Esophagus muscularis mucosa (tissue), 4 donors: Measurements from ENCODE around the gene SLC25A29. TPM values are rescaled to one million over a fixed set of nuclear protein-coding genes. Genes with fewer than 3 reads are reported as not detected.

ENCODE experiments used
- DNase-seq: peaks from one replicate; pipeline ENCODE4 v3.0.0-alpha.2; 2017; ENCODE audit errors: extremely low spot score
- H3K27ac ChIP-seq, 4 donors: fragments of 200-600 bp; sonication (generic); replicated peaks in 1 of 4; 1 replicate in 3 of 4; 2 replicates in 1 of 4; pipeline ENCODE4 v1.5.1; 2016 to 2019; ENCODE audit warnings: mild to moderate bottlenecking in 1 of 4
- H3K27me3 ChIP-seq, 4 donors: fragments of 200-600 bp; sonication (generic); one replicate each; pipeline versions ENCODE4 v1.5.1 to v1.6.0; 2016 to 2019
- H3K36me3 ChIP-seq, 4 donors: fragments of 200-600 bp; sonication (generic); one replicate each; pipeline ENCODE4 v1.5.1; 2016 to 2019
- H3K4me1 ChIP-seq, 4 donors: fragments of 200-600 bp; sonication (generic); one replicate each; pipeline ENCODE4 v1.5.1; 2016 to 2019
- H3K4me3 ChIP-seq, 4 donors: fragments of 200-600 bp; sonication (generic); 1 replicate in 2 of 4; 2 replicates in 2 of 4; pipeline ENCODE4 v1.5.1; 2016 to 2019; ENCODE audit warnings: mild to moderate bottlenecking in 4 of 4, moderate library complexity in 1 of 4
- H3K9me3 ChIP-seq, 4 donors: fragments of 200-600 bp; sonication (generic); 1 replicate in 3 of 4; 2 replicates in 1 of 4; pipeline ENCODE4 v1.5.1; 2016 to 2019
- CTCF ChIP-seq, 3 experiments: fragments of 200-600 bp in 2 of 3; fragments of 450-650 bp in 1 of 3; sonication (generic) in 2 of 3; IDR thresholded peaks; one replicate each; pipeline ENCODE4 v1.5.1; 2017 to 2019; ENCODE audit warnings: antibody characterized with exemption in 3 of 3, mild to moderate bottlenecking in 2 of 3, moderate library complexity in 1 of 3
- EP300 ChIP-seq: sonication (generic); formaldehyde crosslinking; IDR thresholded peaks from one replicate; pipeline ENCODE4 v1.6.1; 2017; ENCODE audit warnings: antibody characterized with exemption
- POLR2A ChIP-seq: fragments of 450-650 bp; IDR thresholded peaks from one replicate; pipeline ENCODE4 v1.6.1; 2017; ENCODE audit warnings: antibody characterized with exemption, moderate library complexity, mild to moderate bottlenecking, low read depth
- POLR2AphosphoS5 ChIP-seq, 2 donors: sonication (generic); formaldehyde crosslinking; IDR thresholded peaks; one replicate each; pipeline ENCODE4 v1.6.1; 2017; ENCODE audit warnings: antibody characterized with exemption in 2 of 2
- WGBS: methylation state at CpG from one replicate; pipeline ENCODE4 v1.1.5; 2018; 5-methylcytosine and 5-hydroxymethylcytosine counted together
- intact Hi-C: fragments of 100-400 bp; cut with DNase I; formaldehyde crosslinking; loops from one replicate; pipeline ENCODE4 v1.15.1; 2023
- total RNA-seq, 4 donors: library from RNA; depleted of rRNA; stranded (reverse); fragments of >200 nt; gene quantifications; one replicate each; pipeline versions ENCODE4 v1.1.0 to v1.2.1, GENCODE V29; 2016

The SLC25A29 gene
- total RNA-seq, 4 donors from 2014 or later: 37.4 to 63.0 (median 49.2) TPM

GRCh38 chr14:100342195-100342594, 36.0 kb upstream of the SLC25A29 start:
- no peaks in the 10 kb centered on the region for H3K9me3 ChIP-seq
- H3K36me3 ChIP-seq: peaks cover 15 to 73% (median 57%) of the 10 kb centered on the region in 4 donors
- no peak for DNase-seq
- 92% methylated on average over 9 of the region's 11 CpGs for WGBS
- H3K4me1 ChIP-seq: peaks cover 20 to 27% (median 23%) of the 10 kb centered on the region in 4 donors
- no peak for TF ChIP-seq CTCF (IDR thresholded peaks at IDR 0.05)
- no peak for TF ChIP-seq EP300
- no peak for TF ChIP-seq POLR2A
- no peak for TF ChIP-seq POLR2AphosphoS5 (IDR thresholded peaks at IDR 0.05)
- intact Hi-C loops: no loop called here
- H3K27ac ChIP-seq: peak overlapping the region; percentile 64 to 78 (median 70)
- H3K27me3 ChIP-seq: no peaks in the 10 kb centered on the region
- no peak overlapping the region for H3K4me3 ChIP-seq

GRCh38 chr14:100341301-100342031, 35.2 kb upstream of the SLC25A29 start:
- DNase-seq: no peak
- Histone ChIP-seq H3K36me3 (peaks cover 12 to 73% (median 57%) of the 10 kb centered on the region in 4 donors), H3K9me3 (no peaks in the 10 kb centered on the region), H3K4me3 (no peak overlapping the region), H3K27me3 (no peaks in the 10 kb centered on the region), H3K4me1 (peaks cover 20 to 27% (median 23%) of the 10 kb centered on the region in 4 donors), H3K27ac (peak overlapping the region; percentile 64 to 78 (median 70))
- TF ChIP-seq POLR2AphosphoS5 (IDR thresholded peaks at IDR 0.05): peak; percentile 33 to 80
- no peak for TF ChIP-seq CTCF (IDR thresholded peaks at IDR 0.05)
- intact Hi-C loops: no loop called here
- WGBS: 45% methylated on average over 7 of the region's 8 CpGs

GRCh38 chr14:100340423-100340813, 34.2 kb upstream of the SLC25A29 start:
- H3K4me1 ChIP-seq: peaks cover 20 to 27% (median 23%) of the 10 kb centered on the region in 4 donors
- TF ChIP-seq CTCF (IDR thresholded peaks at IDR 0.05): no peak
- TF ChIP-seq POLR2A: no peak
- TF ChIP-seq EP300: no peak
- intact Hi-C loops: no loop called here
- DNase-seq: no peak
- no peak overlapping the region for H3K4me3 ChIP-seq
- H3K27ac ChIP-seq: peak overlapping the region; percentile 64 to 78 (median 70)
- H3K27me3 ChIP-seq: no peaks in the 10 kb centered on the region
- peaks cover 12 to 73% (median 56%) of the 10 kb centered on the region in 4 donors for H3K36me3 ChIP-seq
- WGBS: 78% methylated on average over 6 of the region's 6 CpGs
- no peaks in the 10 kb centered on the region for H3K9me3 ChIP-seq

GRCh38 chr14:100339766-100340422, 33.6 kb upstream of the SLC25A29 start:
- Histone ChIP-seq H3K27me3 (no peaks in the 10 kb centered on the region), H3K9me3 (no peaks in the 10 kb centered on the region), H3K27ac (peak overlapping the region in 3 of 4 donors; percentile 7 to 71 (median 68)), H3K36me3 (peaks cover 14 to 78% (median 61%) of the 10 kb centered on the region in 4 donors), H3K4me3 (no peak overlapping the region), H3K4me1 (peaks cover 20 to 27% (median 23%) of the 10 kb centered on the region in 4 donors)
- 76% methylated on average over 6 of the region's 6 CpGs for WGBS
- intact Hi-C loops: no loop called here
- DNase-seq: no peak
- no peak for TF ChIP-seq POLR2AphosphoS5 (IDR thresholded peaks at IDR 0.05)
